DND-41 (cell line): ENCODE results near the gene RSPO3.

Experiments used
- ATAC-seq: fragments of 200-7000 bp; cut with Tn5 transposase; 3 replicates; pipeline ENCODE4 v1.9.1; 2021; ENCODE audit warnings: low read depth; ENCODE audit not compliant: insufficient read depth
- DNase-seq: peaks from one replicate; pipeline ENCODE4 v3.0.0-alpha.2; 2020
- H2AFZ ChIP-seq: 2 replicates; pipeline ENCODE4 v1.6.0; 2012; ENCODE audit warnings: low read depth, low read length
- H3K27ac ChIP-seq: 2 replicates; pipeline ENCODE4 v1.5.1; 2012; ENCODE audit warnings: low read length, inconsistent platforms
- H3K27me3 ChIP-seq: fragments of 200-600 bp; sonication (generic); 2 replicates; pipeline ENCODE4 v1.6.0; 2012; ENCODE audit warnings: low read length, mild to moderate bottlenecking, inconsistent platforms; ENCODE audit not compliant: insufficient read depth, poor library complexity
- H3K36me3 ChIP-seq: 2 replicates; pipeline ENCODE4 v1.5.1; 2012; ENCODE audit warnings: low read length, inconsistent platforms; ENCODE audit not compliant: insufficient read depth
- H3K4me1 ChIP-seq: 2 replicates; pipeline ENCODE4 v1.5.1; 2012; ENCODE audit warnings: mild to moderate bottlenecking, low read length; ENCODE audit not compliant: insufficient read depth
- H3K4me2 ChIP-seq: 2 replicates; pipeline ENCODE4 v1.6.0; 2012; ENCODE audit warnings: mild to moderate bottlenecking, moderate library complexity, low read length, inconsistent platforms; ENCODE audit not compliant: insufficient read depth
- H3K4me3 ChIP-seq, 2 experiments: fragments of 200-600 bp in 1 of 2; shearing (Covaris generic) in 1 of 2; 2 replicates each; pipeline ENCODE4 v1.5.1; 2012 to 2016; ENCODE audit warnings: inconsistent platforms in 2 of 2, low read length in 2 of 2, mild to moderate bottlenecking in 2 of 2, low read depth in 1 of 2, moderate library complexity in 1 of 2
- H3K79me2 ChIP-seq: 2 replicates; pipeline ENCODE4 v1.6.0; 2012; ENCODE audit warnings: low read length, inconsistent platforms; ENCODE audit not compliant: insufficient read depth
- H3K9ac ChIP-seq: 2 replicates; pipeline ENCODE4 v1.6.0; 2012; ENCODE audit warnings: low read depth, mild to moderate bottlenecking, inconsistent platforms, low read length, moderate library complexity
- H3K9me3 ChIP-seq: 2 replicates; pipeline ENCODE4 v1.5.1; 2012; ENCODE audit warnings: low read length, moderate library complexity, mild to moderate bottlenecking, inconsistent platforms; ENCODE audit not compliant: insufficient read depth, severe bottlenecking
- H4K20me1 ChIP-seq: 2 replicates; pipeline ENCODE4 v1.6.0; 2012; ENCODE audit warnings: low read length; ENCODE audit not compliant: insufficient read depth
- CTCF ChIP-seq: IDR thresholded peaks from 2 replicates; pipeline ENCODE4 v1.5.1; 2012; ENCODE audit warnings: borderline replicate concordance, low read length, moderate library complexity, mild to moderate bottlenecking; ENCODE audit not compliant: poor library complexity, severe bottlenecking; ENCODE audit errors: extremely low read depth
- EZH2 ChIP-seq: IDR thresholded peaks from 3 replicates; pipeline ENCODE4 v1.6.1; 2012; ENCODE audit warnings: borderline replicate concordance, low read depth, mild to moderate bottlenecking, moderate library complexity, low read length, inconsistent platforms; ENCODE audit not compliant: severe bottlenecking

The RSPO3 gene

GRCh38 chr6:127185437-127185995 is 67.0 kb downstream of the RSPO3 start:
- H4K20me1 ChIP-seq = no peaks in the 10 kb centered on the region
- no peaks in the 10 kb centered on the region for H3K36me3 ChIP-seq
- H3K27me3 ChIP-seq = no peaks in the 10 kb centered on the region
- no peak overlapping the region for H2AFZ ChIP-seq
- no peak overlapping the region for H3K4me2 ChIP-seq
- ATAC-seq (no peak), DNase-seq (no peak)
- H3K9ac ChIP-seq = no peak overlapping the region
- TF ChIP-seq CTCF (no peak), EZH2 (no peak)
- no peaks in the 10 kb centered on the region for H3K9me3 ChIP-seq
- H3K27ac ChIP-seq = no peak overlapping the region
- no peaks in the 10 kb centered on the region for H3K79me2 ChIP-seq
- no peaks in the 10 kb centered on the region for H3K4me1 ChIP-seq
- no peak overlapping the region for H3K4me3 ChIP-seq

- no peak overlapping the region for H3K4me2 ChIP-seq
- no peaks in the 10 kb centered on the region for H3K9me3 ChIP-seq
- no peak overlapping the region for H3K27ac ChIP-seq
- no peak overlapping the region for H3K9ac ChIP-seq
- ATAC-seq (peak; percentile 71; the same call in 2 of the 3 replicates), DNase-seq (peak; percentile 49)
- H3K79me2 ChIP-seq = no peaks in the 10 kb centered on the region
- no peaks in the 10 kb centered on the region for H3K36me3 ChIP-seq
- no peaks in the 10 kb centered on the region for H4K20me1 ChIP-seq
- no peaks in the 10 kb centered on the region for H3K27me3 ChIP-seq
- H2AFZ ChIP-seq = no peak overlapping the region
- H3K4me1 ChIP-seq = no peaks in the 10 kb centered on the region
- TF ChIP-seq CTCF (peak; percentile 60), EZH2 (no peak)
- no peak overlapping the region for H3K4me3 ChIP-seq
These were observed 68.4 kb downstream of the RSPO3 start for GRCh38 chr6:127186889-127187288.

GRCh38 chr6:127188744-127189143 is 70.3 kb downstream of the RSPO3 start:
- no peak overlapping the region for H3K27ac ChIP-seq
- H2AFZ ChIP-seq = no peak overlapping the region
- no peak overlapping the region for H3K4me2 ChIP-seq
- H3K9ac ChIP-seq = no peak overlapping the region
- H3K36me3 ChIP-seq = no peaks in the 10 kb centered on the region
- H3K79me2 ChIP-seq = no peaks in the 10 kb centered on the region
- no peak for ATAC-seq
- peaks cover 3% of the 10 kb centered on the region for H3K27me3 ChIP-seq
- H3K4me3 ChIP-seq = no peak overlapping the region
- H4K20me1 ChIP-seq = no peaks in the 10 kb centered on the region
- H3K9me3 ChIP-seq = no peaks in the 10 kb centered on the region
- DNase-seq = no peak
- TF ChIP-seq EZH2 (no peak), CTCF (no peak)
- H3K4me1 ChIP-seq = no peaks in the 10 kb centered on the region

GRCh38 chr6:127190552-127190951 is 72.1 kb downstream of the RSPO3 start:
- ATAC-seq = peak; percentile 53; the same call in 1 of the 3 replicates

More at GRCh38 chr6:127190552-127190951, 72.1 kb downstream of the RSPO3 start:
- H4K20me1 ChIP-seq = no peaks in the 10 kb centered on the region
- H3K4me1 ChIP-seq = no peaks in the 10 kb centered on the region
- H3K27me3 ChIP-seq = peaks cover 3% of the 10 kb centered on the region
- H2AFZ ChIP-seq = no peak overlapping the region
- no peak for DNase-seq
- no peak overlapping the region for H3K27ac ChIP-seq
- H3K79me2 ChIP-seq = no peaks in the 10 kb centered on the region
- TF ChIP-seq CTCF = peak; percentile 66
- no peak for TF ChIP-seq EZH2
- no peaks in the 10 kb centered on the region for H3K36me3 ChIP-seq
- H3K9me3 ChIP-seq = no peaks in the 10 kb centered on the region
- H3K9ac ChIP-seq = no peak overlapping the region
- no peak overlapping the region for H3K4me3 ChIP-seq
- no peak overlapping the region for H3K4me2 ChIP-seq
